ENCODE results near the gene SLC23A3.
A peak's percentile ranks its signal among the peaks of the same experiment; 100 is the strongest.

The SLC23A3 gene

DNA sequence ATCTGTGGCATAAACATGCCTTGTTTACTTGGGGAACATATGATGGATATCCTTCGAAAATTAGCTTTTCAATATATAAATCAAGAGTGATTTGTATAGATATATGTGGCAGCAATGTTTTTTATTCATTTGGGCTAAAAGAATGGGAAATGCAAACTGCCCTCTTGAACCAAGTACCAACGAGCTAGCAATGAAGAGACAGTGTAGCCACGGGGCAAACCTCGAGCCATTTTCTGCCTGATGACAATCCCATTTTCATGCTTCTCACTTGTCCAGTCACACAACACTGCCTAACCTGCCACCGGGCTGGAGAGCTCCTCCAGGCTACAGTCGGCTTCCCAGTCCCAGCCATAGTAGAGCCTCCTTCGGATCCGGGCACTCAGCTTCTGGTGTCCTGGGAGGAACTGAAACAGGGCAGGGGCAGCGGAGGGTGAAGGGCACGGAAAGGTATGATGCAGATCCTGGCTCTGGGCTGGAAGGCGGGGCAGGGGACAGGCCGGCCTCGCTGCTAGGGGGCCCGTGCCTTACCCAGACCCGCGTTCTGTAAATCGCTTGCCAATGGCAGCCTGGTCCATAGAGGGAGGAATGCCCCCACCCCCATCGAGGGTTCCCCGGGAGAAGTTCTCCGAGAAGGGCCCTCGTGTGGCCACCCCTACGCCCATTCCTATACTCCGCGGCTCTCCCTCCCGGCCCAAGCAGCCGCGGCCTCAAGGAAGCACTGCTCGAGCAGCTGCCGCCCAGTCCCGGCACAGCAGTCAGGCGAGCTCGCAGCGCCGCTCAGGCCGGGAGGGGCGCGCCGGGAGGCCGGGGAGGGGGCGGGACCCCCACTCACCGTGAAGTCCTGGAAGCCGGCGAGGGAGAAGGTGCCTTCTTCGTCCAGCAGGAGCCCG is 6.3 kb upstream of the SLC23A3 start:
- DNase-seq = peak; percentile 15

DNA sequence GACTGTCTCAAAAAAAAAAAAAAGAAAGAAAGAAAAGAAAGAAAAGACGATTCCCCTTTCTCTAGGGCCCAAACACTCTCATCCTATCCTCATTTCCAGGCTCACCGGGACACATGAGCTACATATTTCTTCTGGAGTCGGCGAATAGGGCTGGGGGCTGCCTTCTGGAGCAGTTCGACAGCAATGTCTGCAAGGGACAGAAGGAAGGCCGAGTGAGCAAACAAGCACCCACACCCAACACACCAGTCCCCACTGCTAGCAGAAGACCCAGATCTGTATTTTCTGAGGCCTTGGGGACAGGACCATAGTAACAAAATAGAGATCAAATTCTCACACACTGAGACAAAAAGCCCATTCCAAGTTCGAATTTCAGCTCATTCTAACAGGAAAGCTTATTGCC is 5.7 kb upstream of the SLC23A3 start:
- DNase-seq = no peak

DNA sequence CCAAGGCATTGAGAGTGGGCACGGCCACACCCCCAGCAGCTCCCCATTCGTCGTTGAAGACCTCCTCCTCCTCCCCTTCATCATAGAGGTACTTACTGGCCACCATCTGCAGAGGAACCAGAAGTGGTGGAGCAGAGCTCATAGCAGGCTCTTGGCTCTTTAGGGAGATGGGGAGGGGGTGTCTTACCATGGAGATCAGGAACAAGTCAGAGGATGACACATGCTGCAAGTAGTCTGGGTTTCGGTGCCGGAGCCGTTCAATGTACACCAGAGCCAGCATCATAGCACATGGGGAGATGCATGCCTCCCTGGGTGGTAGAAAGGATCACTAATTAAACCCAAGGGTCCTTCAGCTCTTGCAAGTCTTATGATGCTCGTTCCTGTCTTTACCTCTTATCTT is 5.0 kb upstream of the SLC23A3 start:
- no peak for DNase-seq

GRCh38 chr2:219174146-219174545 is 4.3 kb upstream of the SLC23A3 start:
- no peak for DNase-seq

DNA sequence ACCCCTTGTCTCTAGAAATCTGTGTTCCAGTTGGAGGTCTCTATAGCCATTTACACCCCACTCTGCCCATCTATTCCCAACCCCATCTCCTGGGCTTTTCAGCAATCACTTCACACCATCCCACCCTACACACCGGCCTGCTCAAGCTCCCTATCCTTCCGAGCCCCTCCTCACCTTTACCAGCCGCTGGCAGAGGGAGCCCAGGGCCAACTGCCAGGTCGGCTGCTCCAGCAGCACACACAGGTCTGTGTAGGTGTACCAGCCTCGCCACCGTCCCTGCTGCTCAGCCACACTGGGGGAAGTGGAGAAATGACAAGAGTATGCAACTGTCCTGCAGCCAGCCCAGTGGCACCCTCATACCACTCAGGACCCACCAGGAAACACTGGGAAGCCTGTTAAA is 3.3 kb upstream of the SLC23A3 start:
- DNase-seq = no peak

DNA sequence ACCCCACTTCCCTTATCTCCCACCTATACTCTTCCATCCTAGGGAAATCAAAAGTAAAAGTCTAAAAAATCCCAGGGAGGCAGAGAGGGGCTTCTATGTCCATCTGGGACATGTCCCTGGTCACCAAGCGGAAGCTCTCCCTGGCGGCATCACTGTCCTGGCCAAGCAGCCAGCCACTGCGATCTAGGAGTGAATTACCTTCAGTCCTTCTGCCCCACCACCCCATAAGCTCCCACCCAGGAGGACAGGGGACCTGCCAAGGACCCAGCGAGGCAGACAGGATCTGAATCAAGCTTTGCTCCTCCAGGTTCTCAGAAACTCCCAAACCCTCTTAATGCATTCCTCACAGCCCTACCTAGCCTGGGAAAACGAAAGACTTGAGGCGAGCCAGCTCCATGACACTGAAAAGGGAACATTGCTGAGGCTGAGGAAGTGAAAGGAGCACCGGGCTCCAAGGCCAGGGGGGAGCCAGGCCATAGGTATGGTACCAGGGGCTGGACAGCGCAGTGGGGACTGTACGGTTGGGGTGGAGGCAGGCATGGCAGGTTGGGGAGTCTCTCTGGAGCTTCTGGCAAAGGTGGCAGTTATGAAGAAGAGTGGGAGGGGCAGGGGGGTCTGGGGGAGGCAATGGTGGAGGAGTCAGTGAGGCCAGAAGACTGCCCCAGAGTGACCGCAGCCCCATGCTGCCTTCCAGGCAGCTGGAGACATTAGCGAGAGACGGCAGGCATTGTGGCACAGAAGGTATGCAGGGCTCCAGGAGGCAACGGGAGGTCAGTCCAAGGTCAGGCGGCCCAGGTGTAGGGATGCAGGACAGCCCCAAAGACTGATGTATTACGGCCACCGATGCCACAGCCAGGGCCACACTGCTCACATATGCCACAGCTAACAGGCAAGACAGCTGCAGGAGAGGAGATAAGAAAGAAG is 2.7 kb upstream of the SLC23A3 start:
- no peak for DNase-seq

GRCh38 chr2:219171231-219171651 is 1.4 kb upstream of the SLC23A3 start:
- DNase-seq = no peak

DNA sequence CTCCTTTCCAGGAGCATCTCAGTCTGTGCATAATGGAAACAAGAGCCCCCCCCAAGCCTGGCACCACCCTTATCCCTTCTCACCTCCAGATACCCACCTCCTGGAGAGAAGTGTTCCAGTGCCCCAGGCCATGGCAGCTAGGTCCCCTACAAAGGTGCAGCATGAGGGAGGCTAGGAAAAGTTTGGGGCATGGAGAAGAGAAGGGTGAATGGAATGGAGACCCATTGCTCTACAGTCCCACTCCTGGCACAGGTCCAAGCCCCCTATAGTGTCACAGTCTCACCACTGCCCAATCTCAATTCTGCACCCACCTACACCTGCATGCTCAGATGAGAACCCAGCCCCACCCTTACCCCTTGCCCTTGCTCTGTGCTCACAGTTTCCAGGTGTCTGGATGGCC is 897 bp downstream of the SLC23A3 start:
- DNase-seq = no peak

GRCh38 chr2:219168526-219168925 is 1.3 kb downstream of the SLC23A3 start:
- no peak for DNase-seq

DNA sequence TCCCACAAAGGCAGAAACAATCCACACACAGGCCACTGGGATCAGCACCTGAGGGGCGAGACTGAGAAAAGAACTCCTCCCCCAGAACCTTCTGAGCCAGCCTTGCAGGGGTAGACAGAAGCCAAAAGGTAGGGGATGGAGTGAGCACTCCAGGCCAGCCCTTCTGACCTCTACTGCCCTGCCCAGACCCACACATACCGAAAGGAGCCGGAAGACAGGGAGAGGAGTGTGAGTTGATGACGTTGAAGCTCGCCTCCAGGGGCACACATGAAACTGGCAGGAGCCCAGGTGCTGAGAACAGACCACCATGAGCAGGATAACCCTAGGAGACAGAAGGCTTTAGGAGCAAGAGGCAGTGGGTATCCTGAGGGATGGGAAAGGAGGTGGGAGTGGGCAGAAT is 1.8 kb downstream of the SLC23A3 start:
- no peak for DNase-seq

GRCh38 chr2:219165058-219165911 is 4.5 kb downstream of the SLC23A3 start:
- no peak for DNase-seq

GRCh38 chr2:219163156-219163555 is 6.7 kb downstream of the SLC23A3 start:
- no peak for DNase-seq

GRCh38 chr2:219161097-219161496 is 8.7 kb downstream of the SLC23A3 start:
- DNase-seq = no peak

DNA sequence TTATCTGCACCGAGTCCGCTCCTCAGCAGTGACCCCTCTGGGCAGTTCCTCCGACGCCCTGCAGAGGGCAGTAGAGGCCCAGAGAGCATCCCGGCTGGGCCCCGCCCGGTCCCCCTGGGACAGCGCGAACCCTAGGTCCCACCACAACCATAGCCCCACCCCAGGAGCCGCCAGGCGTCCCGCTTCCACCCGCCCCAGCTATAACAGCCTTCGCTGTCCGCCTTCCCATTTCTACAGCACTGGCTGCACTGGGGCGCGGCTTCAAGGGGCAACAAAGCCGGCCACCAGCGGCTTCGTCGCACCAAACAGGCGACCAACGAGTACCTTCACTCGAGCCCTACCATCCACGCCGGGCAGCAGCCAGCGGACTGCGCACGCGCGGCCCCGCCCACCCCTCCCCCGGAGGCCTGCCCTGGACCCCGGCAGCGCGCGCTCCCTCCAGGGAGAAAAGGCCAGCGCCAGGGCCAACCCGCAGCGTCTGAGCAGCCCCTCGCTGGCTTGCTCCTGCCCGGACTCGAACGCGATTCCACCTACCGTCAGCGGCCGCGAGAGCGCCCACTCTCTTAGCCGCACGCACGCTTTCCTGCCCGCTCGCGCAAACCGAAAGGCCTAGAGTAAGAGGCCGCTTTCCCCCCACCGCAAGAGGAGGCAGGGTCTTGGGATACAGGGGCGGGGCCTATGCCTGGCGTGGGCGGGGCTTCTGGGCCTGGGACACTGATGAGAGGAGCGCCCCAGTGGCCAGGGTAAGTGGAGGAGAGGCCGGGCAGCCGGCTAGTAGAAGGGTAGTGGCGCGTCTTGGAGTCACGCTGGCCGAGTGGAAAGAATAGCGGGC is 9.4 kb downstream of the SLC23A3 start, which contains the start of gene NHEJ1:
Gene NHEJ1, minus strand, starts transcription at position 630 of the 832 bp plus-strand sequence. CDS start 2,453 bp downstream, outside the sequence.
- peak; percentile 65 for DNase-seq

- DNase-seq = no peak
Measured at GRCh38 chr2:219159771-219160185, 10.1 kb downstream of the SLC23A3 start.

DNA sequence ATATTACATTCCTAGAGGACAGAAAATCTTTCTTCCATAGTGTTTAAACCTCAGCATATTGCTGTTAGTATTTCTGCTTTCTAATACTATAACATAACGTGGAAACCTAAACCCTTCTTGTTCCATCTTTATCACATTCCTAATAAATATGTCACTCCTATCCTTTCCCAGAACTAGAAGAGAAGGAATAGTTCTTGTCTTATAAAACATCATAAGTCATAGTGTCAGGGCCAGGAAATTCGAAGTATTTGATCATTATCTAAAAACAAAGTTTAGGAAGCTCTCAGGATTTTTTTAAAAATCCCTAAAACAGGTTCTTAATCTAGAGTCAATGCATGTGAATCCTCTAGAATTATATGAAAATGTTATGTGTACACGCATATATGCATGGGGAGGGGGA is 11.2 kb downstream of the SLC23A3 start:
- no peak for DNase-seq

GRCh38 chr2:219158025-219158424 is 11.8 kb downstream of the SLC23A3 start:
- no peak for DNase-seq

GRCh38 chr2:219157396-219157795 is 12.4 kb downstream of the SLC23A3 start:
- DNase-seq = no peak

GRCh38 chr2:219155054-219155644 is 14.7 kb downstream of the SLC23A3 start:
- DNase-seq = peak; percentile 31

GRCh38 chr2:219149667-219150066 is 20.2 kb downstream of the SLC23A3 start:
- DNase-seq = no peak

DNA sequence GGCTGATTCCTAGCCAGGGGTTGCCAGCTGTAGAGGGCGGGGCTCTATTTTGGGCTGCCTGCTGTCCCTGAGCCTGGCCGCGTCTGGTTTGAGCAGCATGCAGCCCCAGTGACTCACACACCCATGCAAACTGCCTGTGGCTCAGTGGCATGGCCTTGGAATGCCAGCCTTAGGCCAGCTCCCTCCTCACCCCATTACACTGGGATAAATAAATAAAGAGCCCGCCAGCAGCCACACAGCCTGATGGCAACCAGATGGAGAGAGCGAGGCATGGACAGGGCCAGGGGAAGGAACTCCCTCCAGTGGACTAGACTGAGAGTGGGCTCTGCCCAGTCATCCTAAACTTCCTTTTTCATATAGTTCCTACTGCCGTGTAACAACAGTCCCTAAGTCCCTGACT is 27.5 kb downstream of the SLC23A3 start:
- no peak for DNase-seq

All from GF-D8 (cell line).